HG02840 (cell line): ENCODE results near the gene RNU6-9.
"Not testable (repeated sequence)": the region's sequence is repeated elsewhere in the genome, so short reads cannot be mapped to it uniquely, and the experiment has no call there.

Experiments
- ATAC-seq: cut with Tn5 transposase; IDR thresholded peaks from one replicate; pipeline ENCODE4 v1.9.1; 2021; ENCODE audit warnings: mild to moderate bottlenecking, moderate library complexity, moderate number of reproducible peaks; ENCODE audit not compliant: unreplicated experiment, low FRiP score

RNU6-9 gene

DNA sequence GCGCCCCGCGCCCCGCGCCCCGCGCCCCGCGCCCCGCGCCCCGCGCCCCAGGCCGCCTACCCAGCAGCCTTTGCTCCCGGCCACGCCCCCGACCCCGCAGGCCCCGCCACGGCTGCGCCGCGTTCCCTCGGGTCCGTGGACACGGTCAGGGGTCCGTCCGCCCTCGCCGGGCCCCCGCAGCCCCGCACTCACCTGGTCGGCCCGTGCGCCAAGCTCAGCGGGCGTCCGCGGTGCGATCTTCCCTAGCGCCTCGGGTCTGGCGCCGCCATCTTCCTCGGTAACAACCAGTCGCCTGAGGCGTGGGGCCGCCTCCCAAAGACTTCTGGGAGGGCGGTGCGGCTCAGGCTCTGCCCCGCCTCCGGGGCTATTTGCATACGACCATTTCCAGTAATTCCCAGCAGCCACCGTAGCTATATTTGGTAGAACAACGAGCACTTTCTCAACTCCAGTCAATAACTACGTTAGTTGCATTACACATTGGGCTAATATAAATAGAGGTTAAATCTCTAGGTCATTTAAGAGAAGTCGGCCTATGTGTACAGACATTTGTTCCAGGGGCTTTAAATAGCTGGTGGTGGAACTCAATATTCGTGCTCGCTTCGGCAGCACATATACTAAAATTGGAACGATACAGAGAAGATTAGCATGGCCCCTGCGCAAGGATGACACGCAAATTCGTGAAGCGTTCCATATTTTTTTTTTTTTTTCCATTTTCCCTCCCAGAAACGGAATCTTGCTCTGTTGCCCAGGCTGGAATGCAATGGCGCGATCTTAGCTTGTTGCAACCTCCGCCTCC lies at the start of gene RNU6-9, which contains the start of gene MED16:
TSS of gene RNU6-9 (plus strand) at position 591 of the 796 bp plus-strand sequence.
TSS of gene MED16 (minus strand) at position 294 of the 796 bp plus-strand sequence. CDS start 2,056 bp downstream, outside the sequence.
- peak; percentile 86 for ATAC-seq

DNA sequence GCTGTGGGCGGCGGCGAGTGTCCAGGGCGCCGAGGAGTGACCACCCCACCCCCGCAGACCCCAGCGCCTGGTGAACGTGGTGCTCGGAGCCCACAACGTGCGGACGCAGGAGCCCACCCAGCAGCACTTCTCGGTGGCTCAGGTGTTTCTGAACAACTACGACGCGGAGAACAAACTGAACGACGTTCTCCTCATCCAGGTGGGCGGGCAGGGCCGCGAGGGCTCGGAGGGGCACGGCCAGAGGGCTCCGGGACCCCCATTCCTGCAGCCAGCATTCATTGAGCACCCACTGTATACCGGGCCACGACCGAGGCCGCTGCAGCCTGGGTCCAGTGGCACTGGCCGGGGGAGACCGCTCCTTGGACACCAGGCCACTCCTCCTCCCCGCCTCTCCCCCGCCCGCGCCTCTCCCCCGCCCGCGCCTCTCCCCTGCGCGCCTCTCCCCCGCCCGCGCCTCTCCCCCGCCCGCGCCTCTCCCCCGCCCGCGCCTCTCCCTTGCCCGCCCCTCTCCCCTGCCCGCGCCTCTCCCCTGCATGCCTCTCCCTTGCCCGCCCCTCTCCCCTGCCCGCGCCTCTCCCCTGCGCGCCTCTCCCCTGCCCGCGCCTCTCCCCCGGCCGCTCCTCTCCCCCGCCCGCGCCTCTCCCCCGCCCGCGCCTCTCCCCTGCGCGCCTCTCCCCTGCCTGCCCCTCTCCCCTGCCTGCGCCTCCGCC lies 49.3 kb upstream of the RNU6-9 start:
- ATAC-seq: no peak

DNA sequence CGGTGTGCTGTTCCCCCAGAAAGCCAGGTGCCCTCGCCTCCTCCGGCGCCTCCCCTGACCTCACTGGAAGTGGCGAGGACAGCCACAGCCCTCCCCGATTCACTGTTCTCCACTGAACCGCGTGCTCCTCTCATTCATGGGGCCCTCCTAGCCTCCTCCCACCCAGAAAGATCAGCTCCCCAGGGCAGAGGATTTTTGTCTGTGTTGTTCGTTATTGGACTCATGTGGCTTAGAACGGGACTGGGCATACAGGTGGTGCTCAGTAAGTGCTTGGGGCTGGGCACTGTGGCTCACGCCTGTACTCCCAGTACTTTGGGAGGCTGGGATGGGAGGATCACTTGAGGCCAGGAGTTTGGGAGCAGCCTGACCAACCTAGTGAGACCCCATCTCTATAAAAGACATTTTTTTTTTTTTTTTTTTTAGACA lies 48.7 kb upstream of the RNU6-9 start:
- no peak for ATAC-seq

DNA sequence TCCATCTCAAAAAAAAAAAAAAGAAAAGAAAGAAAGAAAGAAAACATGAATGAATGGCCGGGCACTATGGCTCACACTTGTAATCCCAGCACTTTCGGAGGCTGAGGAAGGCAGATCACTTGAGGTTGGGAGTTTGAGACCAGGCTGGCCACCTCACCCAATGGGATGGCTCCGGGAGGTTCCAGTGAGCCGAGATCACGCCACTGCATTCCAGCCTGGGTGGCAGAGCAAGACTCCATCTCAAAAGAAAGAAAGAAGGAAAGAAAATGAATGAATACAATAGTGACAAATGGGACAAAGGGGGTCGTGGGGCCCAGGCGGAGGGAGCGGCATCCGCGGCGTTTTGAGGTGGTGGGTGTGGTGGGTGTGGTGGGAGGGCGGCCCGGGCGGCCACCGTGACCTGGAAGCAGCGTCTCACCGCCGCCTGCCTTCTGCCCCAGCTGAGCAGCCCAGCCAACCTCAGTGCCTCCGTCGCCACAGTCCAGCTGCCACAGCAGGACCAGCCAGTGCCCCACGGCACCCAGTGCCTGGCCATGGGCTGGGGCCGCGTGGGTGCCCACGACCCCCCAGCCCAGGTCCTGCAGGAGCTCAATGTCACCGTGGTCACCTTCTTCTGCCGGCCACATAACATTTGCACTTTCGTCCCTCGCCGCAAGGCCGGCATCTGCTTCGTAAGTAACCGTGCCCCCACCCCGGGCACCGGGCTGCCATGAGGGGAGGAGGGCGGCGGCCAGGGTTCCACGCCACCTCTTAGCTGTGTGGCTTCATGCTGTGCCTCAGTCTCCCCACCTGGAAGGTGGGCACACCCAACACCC lies 47.4 kb upstream of the RNU6-9 start:
- ATAC-seq: no peak

DNA sequence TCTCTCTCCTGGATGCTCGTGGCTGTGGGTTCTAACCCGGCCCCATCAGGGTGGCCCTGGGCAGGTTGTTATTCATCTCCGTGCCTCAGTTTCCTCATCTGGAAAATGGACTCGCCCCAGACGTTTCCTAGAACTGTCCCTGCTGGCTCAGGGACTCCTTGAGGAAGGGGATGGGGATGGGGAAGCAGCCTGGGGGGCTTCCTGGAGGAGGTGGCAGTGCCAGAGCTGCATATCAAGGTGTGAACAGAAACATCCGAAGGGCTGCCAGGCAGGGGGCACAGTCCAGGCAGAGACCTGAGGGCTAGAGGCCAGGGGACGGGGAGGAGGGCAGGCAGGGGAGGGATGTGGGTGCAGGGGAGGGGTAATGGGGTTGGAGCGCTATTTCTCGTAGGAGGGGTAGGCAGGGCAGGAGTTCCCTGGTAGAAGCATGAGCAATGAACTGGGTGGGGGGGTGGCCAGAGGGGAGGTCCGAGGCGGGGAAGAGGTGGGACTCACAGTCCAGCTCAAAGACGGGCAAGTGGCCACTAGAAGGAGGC lies 44.8 kb upstream of the RNU6-9 start:
- ATAC-seq: no peak

DNA sequence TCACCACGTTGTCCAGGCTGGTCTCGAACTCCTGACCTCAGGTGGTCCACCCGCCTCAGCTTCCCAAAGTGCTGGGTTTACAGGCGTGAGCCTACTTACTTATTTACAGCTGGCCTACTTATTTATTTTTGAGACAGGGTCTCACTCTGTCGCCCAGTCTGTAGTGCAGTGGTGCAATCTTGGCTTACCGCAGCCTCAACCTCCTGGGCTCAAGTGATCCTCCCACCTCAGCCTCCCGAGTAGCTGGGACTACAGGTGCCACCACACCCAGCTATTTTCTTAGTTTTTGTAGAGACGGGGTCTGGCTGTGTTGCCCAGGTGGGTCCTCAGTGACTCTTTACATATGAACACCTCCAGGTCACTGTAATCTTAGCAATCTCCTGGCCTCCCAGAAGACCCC lies 44.1 kb upstream of the RNU6-9 start:
- not testable (repeated sequence) for ATAC-seq

DNA sequence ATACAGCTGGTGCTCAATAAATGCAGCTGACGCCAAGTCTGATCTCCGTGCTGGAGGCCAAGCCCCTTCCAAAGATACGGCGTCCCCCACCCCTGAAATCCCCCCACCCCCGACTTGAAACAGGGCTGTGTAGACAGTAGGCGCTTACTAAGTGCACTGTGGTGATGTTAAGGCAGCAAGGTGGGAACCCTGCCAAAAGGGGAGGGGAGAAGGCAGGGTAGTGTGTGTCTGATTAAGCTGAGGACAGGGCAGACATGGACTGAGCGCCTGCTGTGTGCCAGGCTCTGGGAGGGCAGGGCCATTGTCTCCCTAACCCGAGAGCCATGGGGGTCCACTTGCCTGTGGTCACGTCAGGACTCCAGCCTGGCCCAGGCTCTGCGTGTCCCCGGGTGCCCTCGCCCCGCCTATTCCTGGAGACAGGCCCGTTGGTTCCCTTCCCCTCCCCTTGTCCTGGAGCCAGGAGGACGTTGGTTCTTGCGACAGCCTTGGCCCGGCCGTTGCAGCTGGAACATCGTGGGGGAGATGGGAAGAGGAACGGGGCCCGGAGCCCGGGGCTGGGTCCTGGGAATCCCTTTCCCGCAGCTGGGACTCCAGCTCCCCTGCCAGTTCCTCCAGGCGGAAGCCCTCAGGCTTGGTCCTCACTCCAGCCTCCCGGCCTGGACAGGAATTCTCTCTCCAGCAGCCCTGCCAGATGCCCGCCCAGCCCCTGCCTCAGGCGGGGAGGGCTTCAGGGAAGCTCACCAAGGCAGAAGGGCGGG lies 42.9 kb upstream of the RNU6-9 start:
- ATAC-seq: no peak

DNA sequence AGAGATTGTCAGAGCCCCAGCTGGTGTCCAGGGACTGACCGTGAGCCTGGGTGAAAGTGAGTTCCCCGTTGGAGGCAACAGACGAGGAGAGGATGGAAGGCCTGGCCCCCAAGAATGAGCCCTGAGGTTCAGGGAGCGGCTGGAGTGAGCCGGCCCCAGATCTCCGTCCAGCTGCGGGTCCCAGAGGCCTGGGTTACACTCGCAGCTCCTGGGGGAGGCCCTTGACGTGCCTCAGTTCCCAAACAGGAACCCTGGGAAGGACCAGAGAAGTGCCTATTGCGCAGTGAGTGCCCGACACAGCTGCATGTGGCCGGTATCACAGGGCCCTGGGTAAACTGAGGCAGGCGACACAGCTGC lies 42.3 kb upstream of the RNU6-9 start:
- ATAC-seq: no peak

DNA sequence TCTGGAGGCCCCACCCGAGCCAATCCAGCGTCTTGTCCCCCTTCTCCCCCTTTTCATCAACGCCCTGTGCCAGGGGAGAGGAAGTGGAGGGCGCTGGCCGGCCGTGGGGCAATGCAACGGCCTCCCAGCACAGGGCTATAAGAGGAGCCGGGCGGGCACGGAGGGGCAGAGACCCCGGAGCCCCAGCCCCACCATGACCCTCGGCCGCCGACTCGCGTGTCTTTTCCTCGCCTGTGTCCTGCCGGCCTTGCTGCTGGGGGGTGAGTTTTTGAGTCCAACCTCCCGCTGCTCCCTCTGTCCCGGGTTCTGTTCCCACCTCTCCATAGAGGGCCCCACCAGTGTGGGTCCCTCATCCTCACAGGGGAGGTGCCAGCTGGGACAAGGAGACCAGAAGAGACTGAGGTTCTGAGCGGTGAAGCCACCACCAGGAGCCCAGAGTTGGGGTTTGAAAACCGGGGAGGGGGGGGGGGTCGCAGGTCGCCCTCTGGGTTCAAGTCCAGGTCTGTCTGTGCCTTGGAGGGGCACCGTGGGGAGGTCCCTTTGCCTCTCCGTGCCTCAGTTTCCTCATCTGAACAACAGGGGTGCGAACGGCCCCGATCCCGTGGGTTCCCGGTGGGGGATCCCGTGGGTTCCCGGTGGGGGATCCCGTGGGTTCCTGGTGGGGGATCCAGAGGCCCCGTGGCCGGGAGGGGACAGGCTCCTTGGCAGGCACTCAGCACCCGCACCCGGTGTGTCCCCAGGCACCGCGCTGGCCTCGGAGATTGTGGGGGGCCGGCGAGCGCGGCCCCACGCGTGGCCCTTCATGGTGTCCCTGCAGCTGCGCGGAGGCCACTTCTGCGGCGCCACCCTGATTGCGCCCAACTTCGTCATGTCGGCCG lies 40.9 kb upstream of the RNU6-9 start, which contains the start of gene ELANE:
TSS of gene ELANE (plus strand) at position 168 of the 878 bp plus-strand sequence. CDS start at position 194, 26 bp downstream.
- no peak for ATAC-seq

DNA sequence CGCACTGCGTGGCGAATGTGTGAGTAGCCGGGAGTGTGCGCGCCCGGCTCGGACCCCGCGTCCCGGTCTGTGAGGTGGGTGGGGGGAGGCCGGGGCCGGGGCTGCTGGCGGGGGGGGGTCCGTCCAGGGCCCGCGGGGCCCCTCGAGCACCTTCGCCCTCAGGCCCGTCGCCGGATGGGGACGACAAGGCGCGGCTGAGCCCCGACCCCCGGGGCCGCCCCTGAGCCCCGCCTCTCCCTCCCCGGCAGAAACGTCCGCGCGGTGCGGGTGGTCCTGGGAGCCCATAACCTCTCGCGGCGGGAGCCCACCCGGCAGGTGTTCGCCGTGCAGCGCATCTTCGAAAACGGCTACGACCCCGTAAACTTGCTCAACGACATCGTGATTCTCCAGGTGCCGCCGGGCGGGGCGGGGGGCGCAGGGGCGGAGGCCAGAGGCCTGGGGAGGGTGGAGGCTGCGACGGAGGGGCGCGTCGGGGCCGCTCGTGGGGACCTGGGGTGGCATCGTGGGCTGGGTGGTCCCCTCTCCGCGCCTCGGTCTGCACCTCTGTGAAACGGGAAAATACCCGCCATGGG lies 40.2 kb upstream of the RNU6-9 start:
- ATAC-seq: no peak

DNA sequence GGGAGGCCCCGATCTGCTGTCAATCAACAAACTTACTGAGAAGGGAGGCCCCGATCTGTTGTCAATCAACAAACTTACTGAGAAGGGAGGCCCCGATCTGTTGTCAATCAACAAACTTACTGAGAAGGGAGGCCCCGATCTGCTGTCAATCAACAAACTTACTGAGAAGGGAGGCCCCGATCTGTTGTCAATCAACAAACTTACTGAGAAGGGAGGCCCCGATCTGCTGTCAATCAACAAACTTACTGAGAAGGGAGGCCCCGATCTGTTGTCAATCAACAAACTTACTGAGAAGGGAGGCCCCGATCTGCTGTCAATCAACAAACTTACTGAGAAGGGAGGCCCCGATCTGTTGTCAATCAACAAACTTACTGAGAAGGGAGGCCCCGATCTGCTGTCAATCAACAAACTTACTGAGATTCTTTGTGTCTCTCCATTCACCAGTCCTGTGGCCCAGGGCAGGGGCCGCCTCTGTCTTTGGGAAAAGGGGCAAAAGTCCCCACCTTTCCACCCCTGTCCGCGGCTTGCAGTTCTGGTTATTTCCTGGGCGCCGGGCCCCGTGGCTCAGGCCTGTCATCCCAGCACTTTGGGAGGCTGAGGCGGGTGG lies 39.6 kb upstream of the RNU6-9 start:
- not testable (repeated sequence) for ATAC-seq

DNA sequence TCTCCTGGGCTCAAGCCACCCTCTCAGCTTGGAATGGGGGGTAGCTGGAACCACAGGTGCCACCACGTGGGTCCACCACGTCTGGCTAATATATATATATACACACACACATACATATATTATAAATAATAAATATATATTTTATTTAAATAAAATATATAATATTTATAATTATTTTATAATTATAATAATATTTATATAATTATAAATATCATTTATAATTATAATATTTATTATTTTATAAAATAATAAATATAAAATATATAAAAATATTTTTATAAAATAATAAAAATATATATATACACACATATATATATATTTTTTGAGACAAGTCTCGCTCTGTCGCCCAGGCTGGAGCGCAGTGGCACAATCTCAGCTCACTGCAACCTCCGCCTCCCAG lies 38.7 kb upstream of the RNU6-9 start:
- ATAC-seq: no peak

DNA sequence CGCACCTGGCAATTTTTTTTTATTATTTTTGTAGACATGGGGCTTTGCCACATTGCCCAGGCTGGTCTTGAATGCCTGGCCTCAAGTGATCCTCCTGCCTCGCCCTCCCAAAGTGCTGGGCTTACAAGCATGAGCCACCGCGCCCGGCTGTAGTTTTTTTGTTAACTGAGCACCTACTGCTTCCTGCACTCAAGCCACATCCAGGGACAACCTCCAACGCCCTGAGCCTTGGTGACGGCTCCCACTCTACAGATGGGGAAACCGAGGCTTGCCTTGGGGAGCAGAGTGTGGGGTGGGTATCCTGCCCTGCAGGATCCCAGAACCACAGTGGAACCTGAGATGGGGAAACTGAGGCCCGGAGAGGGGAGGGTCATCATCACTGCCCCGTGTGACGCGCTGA lies 38.1 kb upstream of the RNU6-9 start:
- ATAC-seq: no peak

DNA sequence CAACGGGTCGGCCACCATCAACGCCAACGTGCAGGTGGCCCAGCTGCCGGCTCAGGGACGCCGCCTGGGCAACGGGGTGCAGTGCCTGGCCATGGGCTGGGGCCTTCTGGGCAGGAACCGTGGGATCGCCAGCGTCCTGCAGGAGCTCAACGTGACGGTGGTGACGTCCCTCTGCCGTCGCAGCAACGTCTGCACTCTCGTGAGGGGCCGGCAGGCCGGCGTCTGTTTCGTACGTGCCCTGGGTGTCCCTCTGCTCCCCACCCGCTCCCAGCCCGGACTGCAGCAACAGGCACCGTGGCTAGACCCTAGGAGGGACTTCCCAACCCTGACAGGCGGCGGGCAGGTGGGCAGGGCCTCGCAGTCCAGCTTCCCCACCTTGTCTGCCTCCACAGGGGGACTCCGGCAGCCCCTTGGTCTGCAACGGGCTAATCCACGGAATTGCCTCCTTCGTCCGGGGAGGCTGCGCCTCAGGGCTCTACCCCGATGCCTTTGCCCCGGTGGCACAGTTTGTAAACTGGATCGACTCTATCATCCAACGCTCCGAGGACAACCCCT lies 37.6 kb upstream of the RNU6-9 start:
- ATAC-seq: no peak

DNA sequence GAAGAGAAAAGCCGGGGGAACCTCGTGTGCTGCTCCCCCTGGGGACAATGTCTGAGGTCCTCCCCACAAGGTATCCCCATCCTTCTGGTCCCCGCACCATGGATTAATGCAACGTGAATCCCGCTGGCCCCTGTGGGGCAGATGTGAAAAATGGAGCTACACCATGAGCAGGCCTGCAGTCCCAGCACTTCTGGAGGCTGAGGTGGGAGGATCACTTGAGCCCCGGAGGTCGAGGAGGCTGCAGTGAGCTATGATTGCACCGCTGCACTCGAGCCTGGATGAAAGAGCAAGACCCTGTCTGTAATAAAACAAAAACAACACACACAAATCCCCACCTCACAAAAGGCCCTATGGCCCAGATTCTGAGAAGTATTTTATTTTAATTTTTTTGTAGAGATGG lies 35.0 kb upstream of the RNU6-9 start:
- no peak for ATAC-seq

DNA sequence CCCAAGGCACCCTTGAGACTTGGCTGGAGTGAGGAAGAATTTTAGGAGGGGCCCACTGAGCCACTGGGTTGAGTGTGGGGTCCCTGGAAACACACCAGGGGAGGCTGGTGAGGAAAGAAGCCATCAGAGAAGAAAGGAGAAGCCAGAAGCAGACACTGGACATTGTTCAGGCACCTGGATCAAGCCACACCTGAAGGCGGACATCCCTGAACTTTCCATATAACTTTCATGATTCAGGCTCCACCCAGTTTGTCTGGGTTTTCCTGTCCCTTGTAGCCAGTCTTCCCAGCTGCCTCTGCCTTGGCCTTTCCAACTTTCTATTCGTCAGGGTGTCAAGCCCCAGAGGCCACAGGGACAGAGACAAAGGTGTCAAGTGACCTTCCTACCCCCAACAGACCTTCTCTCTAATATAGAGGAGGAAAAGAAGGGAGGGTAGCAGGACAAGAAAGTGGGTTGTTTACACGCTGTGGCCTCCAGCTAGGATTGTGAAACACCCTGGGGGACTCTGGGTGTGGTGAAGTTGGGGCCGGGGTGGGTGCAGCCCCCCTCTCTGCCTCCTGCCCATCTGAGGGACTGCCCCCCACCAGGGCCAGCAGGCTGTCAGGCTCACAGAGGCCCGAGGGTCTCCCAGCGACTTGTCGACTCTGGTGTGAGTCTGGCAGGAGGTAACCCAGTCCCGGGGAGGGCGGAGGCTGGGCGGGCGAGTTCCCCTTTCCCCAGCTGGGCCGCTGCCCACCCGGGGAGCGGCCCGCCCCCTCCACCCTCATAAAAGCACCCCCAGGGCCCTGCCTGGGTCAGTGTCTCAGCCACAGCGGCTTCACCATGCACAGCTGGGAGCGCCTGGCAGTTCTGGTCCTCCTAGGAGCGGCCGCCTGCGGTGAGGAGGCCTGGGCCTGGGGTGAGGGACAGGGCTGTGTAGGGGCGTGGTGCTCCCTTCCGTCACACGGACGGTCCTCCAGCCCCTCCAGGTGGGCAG lies 34.1 kb upstream of the RNU6-9 start, which contains the start of gene CFD:
TSS of gene CFD (plus strand) at position 797 of the 976 bp plus-strand sequence. CDS start at position 823, 26 bp downstream.
- ATAC-seq: no peak
